HG03469 (cell line): ENCODE measurements around the gene IL36B.

Source experiments
- ATAC-seq: cut with Tn5 transposase; IDR thresholded peaks from one replicate; pipeline ENCODE4 v1.9.1; 2021; ENCODE audit warnings: mild to moderate bottlenecking, moderate library complexity, moderate number of reproducible peaks; ENCODE audit not compliant: unreplicated experiment

IL36B gene

GRCh38 chr2:113056521-113056920 lies 3.9 kb upstream of the IL36B start:
- ATAC-seq, result no peak

DNA sequence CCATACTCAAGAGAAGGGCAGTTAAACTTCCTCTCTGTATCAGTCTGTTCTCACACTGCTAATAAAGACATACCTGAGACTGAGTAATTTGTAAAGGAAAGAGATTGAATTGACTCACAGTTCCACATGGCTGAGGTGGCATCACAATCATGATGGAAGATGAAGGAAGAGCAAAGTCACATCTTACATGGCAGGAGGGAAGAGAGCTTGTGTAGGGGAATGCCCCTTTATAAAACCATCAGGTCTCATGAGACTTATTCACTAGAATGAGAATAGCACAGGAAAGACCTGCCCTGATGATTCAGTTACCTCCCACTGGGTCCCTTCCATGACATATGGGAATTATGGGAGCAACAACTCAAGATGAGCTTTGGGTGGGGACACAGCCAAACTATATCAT lies 1.4 kb upstream of the IL36B start:
- ATAC-seq, result no peak

DNA sequence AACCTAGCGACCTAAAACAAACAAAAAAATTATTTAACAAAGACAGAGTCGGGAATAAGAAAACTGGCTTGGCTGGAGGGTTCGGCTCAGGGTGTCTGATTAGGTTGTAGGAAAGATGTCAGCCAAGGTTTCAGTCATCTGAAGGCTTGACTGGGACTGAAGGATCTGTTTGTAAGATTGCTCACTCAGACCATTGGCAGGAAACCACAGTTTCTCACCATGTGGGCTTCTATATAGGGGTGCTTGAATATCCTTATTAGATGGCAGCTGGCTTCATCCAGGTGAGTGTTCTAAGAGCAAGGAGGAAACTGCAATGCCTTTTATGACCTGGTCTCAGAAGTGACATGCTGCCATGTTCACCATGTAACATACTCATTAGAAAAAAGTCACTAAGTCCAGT lies 999 bp upstream of the IL36B start:
- no peak for ATAC-seq

GRCh38 chr2:113050921-113051895 lies 1.5 kb downstream of the IL36B start:
- ATAC-seq, result no peak

- ATAC-seq, result no peak
Observed at GRCh38 chr2:113046465-113046864, 6.2 kb downstream of the IL36B start.

DNA sequence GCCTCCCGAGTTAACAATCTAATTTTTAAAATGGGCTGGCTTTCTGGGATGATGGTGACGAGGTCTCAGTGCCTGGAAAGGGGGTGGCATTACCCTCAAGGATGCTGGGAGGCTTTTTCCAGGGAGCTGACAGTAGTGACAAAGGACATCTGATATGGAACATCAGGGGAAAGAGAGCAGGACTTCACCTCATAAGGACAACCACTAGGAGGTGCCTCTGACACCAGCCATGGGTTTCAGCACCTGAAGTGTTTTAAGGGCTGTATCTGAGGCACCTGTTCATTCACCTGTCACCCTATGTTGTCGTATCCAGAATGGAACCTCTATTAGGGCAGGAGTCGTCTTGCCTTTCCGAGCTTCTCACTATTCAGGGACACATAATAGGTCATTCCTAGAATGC lies 10.8 kb downstream of the IL36B start:
- ATAC-seq, result no peak

DNA sequence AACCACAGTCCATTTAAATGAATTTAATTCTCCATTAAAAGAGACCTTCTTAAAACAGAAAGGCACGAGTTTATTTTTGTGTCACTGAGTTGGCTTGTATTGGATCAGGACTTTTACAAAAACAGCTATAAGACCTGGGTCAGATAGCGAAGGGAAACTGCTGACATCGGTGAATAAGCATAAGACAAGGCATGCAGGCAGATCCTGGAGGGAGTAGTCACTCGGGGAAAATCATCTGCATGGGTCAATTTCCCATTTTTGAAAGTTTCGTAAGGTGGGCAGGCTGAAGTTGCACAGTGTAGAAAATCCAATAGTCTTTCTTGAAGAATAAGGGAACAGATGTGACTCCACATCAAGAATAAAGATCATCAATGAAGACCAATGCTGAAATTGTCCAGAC lies 12.9 kb downstream of the IL36B start:
- ATAC-seq, result no peak

DNA sequence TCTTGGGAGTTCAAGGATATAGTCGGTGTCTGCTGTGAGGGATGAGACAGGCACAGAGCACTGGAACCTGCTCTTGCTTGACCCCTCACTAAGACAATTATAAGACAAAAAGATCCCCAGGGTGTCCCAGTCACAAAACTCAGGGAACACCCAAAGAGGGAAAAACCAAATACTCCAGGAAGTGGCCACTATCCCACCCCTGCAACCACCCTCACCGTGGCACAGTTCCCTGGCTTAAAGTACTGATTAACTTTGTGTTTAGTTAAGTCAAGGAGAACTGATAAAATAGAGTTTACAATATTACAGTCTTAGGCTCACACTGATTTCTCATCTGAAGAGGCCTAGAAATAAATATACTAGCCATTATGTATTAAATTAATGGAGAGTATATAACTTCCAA lies 13.5 kb downstream of the IL36B start:
- ATAC-seq, result no peak

- no peak for ATAC-seq
Observed at GRCh38 chr2:113038291-113038690, 14.4 kb downstream of the IL36B start.

DNA sequence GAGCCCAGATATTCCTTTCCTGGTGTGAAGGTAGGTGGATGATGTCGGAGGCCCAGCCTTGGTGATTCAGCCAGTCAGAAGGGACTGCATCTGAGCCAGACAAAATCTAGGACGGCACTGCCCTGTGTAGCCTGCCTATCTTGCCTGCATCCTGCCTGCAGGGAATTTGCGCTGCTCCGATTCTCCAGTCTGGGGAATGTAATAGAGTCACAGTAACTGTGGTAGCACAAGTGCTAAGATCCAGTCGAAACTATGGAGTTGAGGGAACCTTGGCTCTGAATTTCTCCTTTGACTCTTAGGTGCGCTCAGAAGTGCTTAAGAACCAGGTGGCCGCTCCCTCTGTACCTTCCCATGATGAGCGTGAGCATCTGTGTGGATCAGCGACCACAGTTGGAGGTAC lies 15.9 kb downstream of the IL36B start:
- ATAC-seq, result no peak

- no peak for ATAC-seq
Observed at GRCh38 chr2:113034016-113034415, 18.7 kb downstream of the IL36B start.

- ATAC-seq, result no peak
Observed at GRCh38 chr2:113032737-113033136, 19.9 kb downstream of the IL36B start.

DNA sequence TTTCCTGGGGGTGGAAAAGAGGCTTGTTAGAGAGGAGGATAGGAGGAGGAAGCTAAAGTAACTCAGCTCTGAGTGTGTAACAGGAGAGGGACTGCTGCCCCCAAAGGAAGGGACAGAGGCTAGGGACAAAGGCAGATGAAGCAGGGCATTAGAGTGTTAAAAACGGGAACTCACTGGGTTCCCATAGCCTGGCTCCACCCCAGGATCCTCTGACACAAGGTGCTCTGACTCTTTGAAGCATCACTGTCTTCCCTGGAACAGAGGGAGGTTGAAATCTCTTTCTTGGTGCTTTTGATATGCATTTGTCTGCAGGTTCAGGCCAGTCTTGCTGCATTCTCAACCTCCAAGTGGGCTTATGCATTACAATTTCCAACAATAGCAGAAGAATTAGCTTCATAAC lies 24.6 kb downstream of the IL36B start:
- ATAC-seq, result no peak

GRCh38 chr2:113027691-113028090 lies 25.0 kb downstream of the IL36B start:
- ATAC-seq, result no peak

DNA sequence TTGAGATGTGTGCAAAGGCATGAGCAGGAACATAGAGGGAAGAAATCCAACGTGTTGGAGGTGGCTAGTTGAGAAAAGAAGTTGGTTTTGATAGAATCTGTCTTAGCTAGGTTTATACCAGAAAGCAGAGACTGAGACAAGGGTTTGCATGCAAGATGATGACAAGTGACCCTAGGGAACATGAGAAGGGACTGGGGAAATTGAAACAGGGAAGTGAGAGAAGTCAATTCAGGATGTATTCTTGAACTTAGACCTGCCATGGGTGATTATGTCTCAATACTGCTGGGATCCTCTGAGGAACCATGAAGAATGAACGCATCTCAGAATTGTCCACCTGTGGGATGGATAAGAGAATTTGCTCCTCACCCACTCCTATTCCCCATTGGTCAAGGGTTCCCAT lies 26.9 kb downstream of the IL36B start:
- no peak for ATAC-seq

DNA sequence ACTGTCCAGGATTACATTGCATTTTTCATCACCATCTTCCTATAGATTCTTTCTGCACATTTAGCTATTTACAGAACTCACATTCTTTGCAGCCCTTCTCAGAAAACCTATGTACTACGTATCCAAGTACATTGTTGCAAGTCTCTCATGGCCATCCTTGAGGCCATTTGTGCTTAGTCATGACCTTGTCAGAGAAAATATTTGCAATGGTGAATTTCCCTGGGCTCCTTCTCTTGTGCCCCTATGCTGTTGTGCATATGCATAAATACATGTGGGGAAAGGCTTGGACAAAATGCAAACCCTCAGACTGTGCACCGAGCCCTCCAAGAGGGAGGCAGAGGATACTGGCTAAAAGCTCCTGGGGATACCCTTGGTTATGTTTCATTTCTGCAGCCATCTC lies 27.9 kb downstream of the IL36B start:
- ATAC-seq, result no peak

DNA sequence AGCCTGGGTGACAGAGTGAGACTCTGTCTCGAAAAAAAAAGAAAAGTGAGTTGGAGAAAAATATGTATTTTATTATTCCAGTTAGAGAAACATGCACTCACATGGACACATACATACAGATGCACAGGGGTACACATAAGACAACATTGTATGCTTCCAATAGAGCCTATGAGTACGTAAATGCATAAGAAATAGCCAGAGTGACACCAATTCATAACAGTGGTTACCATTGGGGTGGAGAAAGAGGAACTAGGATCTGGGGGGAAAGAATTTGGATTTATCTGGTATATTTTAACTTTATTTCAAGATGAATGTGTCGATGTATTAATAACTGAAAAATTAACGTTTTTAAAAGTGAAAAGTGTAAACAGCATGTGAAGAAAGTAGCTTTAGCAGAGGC lies 31.4 kb downstream of the IL36B start:
- no peak for ATAC-seq

- no peak for ATAC-seq
Observed at GRCh38 chr2:113018509-113018908, 34.2 kb downstream of the IL36B start.

DNA sequence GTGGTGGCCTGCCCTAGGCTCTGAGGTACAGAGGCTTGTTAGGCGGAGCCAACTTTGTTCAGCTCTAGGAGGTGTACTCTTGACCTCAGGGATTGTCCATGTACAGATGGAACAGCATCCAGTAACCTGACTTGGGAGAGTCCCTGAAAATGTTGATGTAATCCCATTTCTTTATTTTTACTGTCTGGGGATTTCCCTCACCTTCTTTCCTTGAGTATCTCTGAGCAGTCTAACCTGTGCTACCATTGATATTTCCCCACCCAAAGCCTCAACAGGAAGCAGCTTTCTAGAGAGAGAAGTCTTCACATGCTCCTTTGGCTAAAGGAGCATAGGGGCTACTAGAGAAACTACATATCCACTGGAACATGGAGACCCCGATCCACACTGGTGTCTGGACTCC lies 37.0 kb downstream of the IL36B start:
- no peak for ATAC-seq

GRCh38 chr2:113015042-113015441 lies 37.6 kb downstream of the IL36B start:
- ATAC-seq, result no peak

DNA sequence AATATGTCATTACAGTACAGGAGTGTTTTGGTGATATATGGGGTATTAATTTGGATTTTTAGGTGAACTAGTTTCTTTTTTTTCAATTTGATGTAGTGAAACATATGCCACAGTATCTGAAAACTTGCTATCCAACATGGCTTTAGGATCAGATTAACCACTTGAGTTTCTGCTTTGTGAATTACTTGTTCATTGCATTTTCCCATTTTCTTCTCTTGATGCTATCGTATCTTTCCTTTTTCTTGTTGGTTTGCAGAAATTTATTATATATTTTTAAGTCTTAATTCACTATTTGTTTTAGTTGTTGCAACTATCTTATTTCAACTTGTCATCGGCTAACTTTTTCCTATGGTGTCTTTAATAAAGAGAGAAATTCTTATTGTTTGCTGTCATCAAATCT lies 38.6 kb downstream of the IL36B start:
- ATAC-seq, result no peak

GRCh38 chr2:113013336-113013661 lies 39.4 kb downstream of the IL36B start:
- no peak for ATAC-seq
